Measurements from ENCODE around the gene HIVEP1.

HIVEP1 gene

GRCh38 chr6:12083763-12084162, 71.7 kb downstream of the HIVEP1 start:
- Histone ChIP-seq H2BK15ac (ENCODE audit: low read length) (no peak overlapping the region), H3K27ac (replicated peaks; ENCODE audit: low read length) (no peak overlapping the region), H3K36me3 (replicated peaks in 1 of 2; ENCODE audit: control insufficient read depth in 2 of 2, insufficient read depth in 2 of 2, low read length in 2 of 2) (peaks cover 0 to 1% of the 10 kb centered on the region in 2 donors), H3K23ac (ENCODE audit: low read depth, low read length, poor library complexity) (no peak overlapping the region), H4K91ac (ENCODE audit: low read depth, low read length, poor library complexity) (no peak overlapping the region), H3K18ac (ENCODE audit: low read length) (no peak overlapping the region), H2BK120ac (ENCODE audit: low read depth, low read length) (no peak overlapping the region), H3K4me1 (ENCODE audit: control insufficient read depth in 2 of 2, insufficient read depth in 1 of 2, low read depth in 1 of 2, low read length in 2 of 2) (peaks cover 4 to 12% of the 10 kb centered on the region in 2 donors), H2BK5ac (ENCODE audit: low read length) (no peak overlapping the region), H3K4me3 (ENCODE audit: low read length in 2 of 2) (no peak overlapping the region), H3K9ac (ENCODE audit: low read depth, low read length, poor library complexity) (no peak overlapping the region), H4K8ac (ENCODE audit: low read depth, low read length) (no peak overlapping the region), H3K79me1 (ENCODE audit: low read depth, low read length) (peaks cover 1% of the 10 kb centered on the region), H3K9me3 (replicated peaks in 1 of 2; ENCODE audit: control insufficient read depth in 2 of 2, insufficient read depth in 1 of 2, low read depth in 1 of 2, low read length in 2 of 2) (no peaks in the 10 kb centered on the region), H3K27me3 (ENCODE audit: control insufficient read depth in 3 of 3, insufficient read depth in 3 of 3, low read depth in 1 of 3, low read length in 3 of 3) (no peaks in the 10 kb centered on the region), H2BK12ac (ENCODE audit: low read length) (no peak overlapping the region), H2AFZ (ENCODE audit: low read length) (no peak overlapping the region), H3K4me2 (ENCODE audit: insufficient read depth, low read length, poor library complexity, severe bottlenecking) (no peak overlapping the region), H2AK5ac (ENCODE audit: low read depth, low read length) (no peak overlapping the region), H3K4ac (ENCODE audit: low read length) (no peak overlapping the region), H3K14ac (ENCODE audit: low read length) (no peak overlapping the region)
- no peak for DNase-seq (ENCODE audit: low spot score)

GRCh38 chr6:12084681-12085080, 72.6 kb downstream of the HIVEP1 start:
- Histone ChIP-seq H4K8ac (ENCODE audit: low read depth, low read length) (no peak overlapping the region), H2BK12ac (ENCODE audit: low read length) (no peak overlapping the region), H2BK120ac (ENCODE audit: low read depth, low read length) (no peak overlapping the region), H3K9me3 (replicated peaks in 1 of 2; ENCODE audit: control insufficient read depth in 2 of 2, insufficient read depth in 1 of 2, low read depth in 1 of 2, low read length in 2 of 2) (no peaks in the 10 kb centered on the region), H3K14ac (ENCODE audit: low read length) (no peak overlapping the region), H3K9ac (ENCODE audit: low read depth, low read length, poor library complexity) (no peak overlapping the region), H3K27me3 (ENCODE audit: control insufficient read depth in 3 of 3, insufficient read depth in 3 of 3, low read depth in 1 of 3, low read length in 3 of 3) (no peaks in the 10 kb centered on the region), H3K79me1 (ENCODE audit: low read depth, low read length) (peaks cover 1% of the 10 kb centered on the region), H3K4ac (ENCODE audit: low read length) (no peak overlapping the region), H2AK5ac (ENCODE audit: low read depth, low read length) (no peak overlapping the region), H3K4me1 (ENCODE audit: control insufficient read depth in 2 of 2, insufficient read depth in 1 of 2, low read depth in 1 of 2, low read length in 2 of 2) (peaks cover 4 to 12% of the 10 kb centered on the region in 2 donors), H3K27ac (replicated peaks; ENCODE audit: low read length) (no peak overlapping the region), H3K4me2 (ENCODE audit: insufficient read depth, low read length, poor library complexity, severe bottlenecking) (no peak overlapping the region), H4K91ac (ENCODE audit: low read depth, low read length, poor library complexity) (no peak overlapping the region), H2BK15ac (ENCODE audit: low read length) (no peak overlapping the region), H3K23ac (ENCODE audit: low read depth, low read length, poor library complexity) (no peak overlapping the region), H3K18ac (ENCODE audit: low read length) (no peak overlapping the region), H3K4me3 (ENCODE audit: low read length in 2 of 2) (no peak overlapping the region), H3K36me3 (replicated peaks in 1 of 2; ENCODE audit: control insufficient read depth in 2 of 2, insufficient read depth in 2 of 2, low read length in 2 of 2) (peaks cover 1 to 4% of the 10 kb centered on the region in 2 donors), H2BK5ac (ENCODE audit: low read length) (no peak overlapping the region), H2AFZ (ENCODE audit: low read length) (no peak overlapping the region)
- no CpG with 5 or more reads among the region's 7 CpGs for WGBS, 2 donors (ENCODE audit: extremely low coverage in 2 of 2, insufficient read length in 2 of 2, insufficient replicate concordance in 1 of 2)
- no peak for DNase-seq (ENCODE audit: low spot score)

GRCh38 chr6:12088531-12088930, 76.4 kb downstream of the HIVEP1 start:
- no peak overlapping the region for H3K9ac ChIP-seq (ENCODE audit: low read depth, low read length, poor library complexity)

GRCh38 chr6:12090714-12091113, 78.6 kb downstream of the HIVEP1 start:
- Histone ChIP-seq H3K4ac (ENCODE audit: low read length) (no peak overlapping the region), H3K9ac (ENCODE audit: low read depth, low read length, poor library complexity) (no peak overlapping the region), H3K23ac (ENCODE audit: low read depth, low read length, poor library complexity) (no peak overlapping the region), H3K4me1 (ENCODE audit: control insufficient read depth in 2 of 2, insufficient read depth in 1 of 2, low read depth in 1 of 2, low read length in 2 of 2) (peaks cover 3 to 5% of the 10 kb centered on the region in 2 donors), H3K27me3 (ENCODE audit: control insufficient read depth in 3 of 3, insufficient read depth in 3 of 3, low read depth in 1 of 3, low read length in 3 of 3) (no peaks in the 10 kb centered on the region), H3K9me3 (replicated peaks in 1 of 2; ENCODE audit: control insufficient read depth in 2 of 2, insufficient read depth in 1 of 2, low read depth in 1 of 2, low read length in 2 of 2) (no peaks in the 10 kb centered on the region), H2BK5ac (ENCODE audit: low read length) (no peak overlapping the region), H2AFZ (ENCODE audit: low read length) (no peak overlapping the region), H3K14ac (ENCODE audit: low read length) (no peak overlapping the region), H3K18ac (ENCODE audit: low read length) (no peak overlapping the region), H2BK15ac (ENCODE audit: low read length) (no peak overlapping the region), H2BK120ac (ENCODE audit: low read depth, low read length) (no peak overlapping the region), H2AK5ac (ENCODE audit: low read depth, low read length) (no peak overlapping the region), H3K79me1 (ENCODE audit: low read depth, low read length) (peaks cover 1% of the 10 kb centered on the region), H3K4me2 (ENCODE audit: insufficient read depth, low read length, poor library complexity, severe bottlenecking) (no peak overlapping the region), H3K36me3 (replicated peaks in 1 of 2; ENCODE audit: control insufficient read depth in 2 of 2, insufficient read depth in 2 of 2, low read length in 2 of 2) (peaks cover 1 to 6% of the 10 kb centered on the region in 2 donors), H4K8ac (ENCODE audit: low read depth, low read length) (no peak overlapping the region), H4K91ac (ENCODE audit: low read depth, low read length, poor library complexity) (no peak overlapping the region), H3K4me3 (ENCODE audit: low read length in 2 of 2) (no peak overlapping the region), H2BK12ac (ENCODE audit: low read length) (no peak overlapping the region), H3K27ac (replicated peaks; ENCODE audit: low read length) (no peak overlapping the region)
- no peak for DNase-seq (ENCODE audit: low spot score)

More at GRCh38 chr6:12088531-12088930, 76.4 kb downstream of the HIVEP1 start:
- Histone ChIP-seq H3K18ac (ENCODE audit: low read length) (no peak overlapping the region), H4K8ac (ENCODE audit: low read depth, low read length) (no peak overlapping the region), H2BK12ac (ENCODE audit: low read length) (no peak overlapping the region), H3K4ac (ENCODE audit: low read length) (no peak overlapping the region), H3K23ac (ENCODE audit: low read depth, low read length, poor library complexity) (no peak overlapping the region), H2AFZ (ENCODE audit: low read length) (no peak overlapping the region), H3K36me3 (replicated peaks in 1 of 2; ENCODE audit: control insufficient read depth in 2 of 2, insufficient read depth in 2 of 2, low read length in 2 of 2) (peaks cover 1 to 6% of the 10 kb centered on the region in 2 donors), H3K79me1 (ENCODE audit: low read depth, low read length) (peaks cover 1% of the 10 kb centered on the region), H3K27ac (replicated peaks; ENCODE audit: low read length) (no peak overlapping the region), H2BK120ac (ENCODE audit: low read depth, low read length) (no peak overlapping the region), H3K9me3 (replicated peaks in 1 of 2; ENCODE audit: control insufficient read depth in 2 of 2, insufficient read depth in 1 of 2, low read depth in 1 of 2, low read length in 2 of 2) (no peaks in the 10 kb centered on the region), H3K4me3 (ENCODE audit: low read length in 2 of 2) (no peak overlapping the region), H3K27me3 (ENCODE audit: control insufficient read depth in 3 of 3, insufficient read depth in 3 of 3, low read depth in 1 of 3, low read length in 3 of 3) (no peaks in the 10 kb centered on the region), H3K4me2 (ENCODE audit: insufficient read depth, low read length, poor library complexity, severe bottlenecking) (no peak overlapping the region), H3K14ac (ENCODE audit: low read length) (no peak overlapping the region), H2BK5ac (ENCODE audit: low read length) (no peak overlapping the region), H2BK15ac (ENCODE audit: low read length) (no peak overlapping the region), H2AK5ac (ENCODE audit: low read depth, low read length) (no peak overlapping the region), H3K4me1 (ENCODE audit: control insufficient read depth in 2 of 2, insufficient read depth in 1 of 2, low read depth in 1 of 2, low read length in 2 of 2) (peaks cover 9 to 11% of the 10 kb centered on the region in 2 donors), H4K91ac (ENCODE audit: low read depth, low read length, poor library complexity) (no peak overlapping the region)
- DNase-seq (ENCODE audit: low spot score) = no peak
- WGBS, 2 donors (ENCODE audit: extremely low coverage in 2 of 2, insufficient read length in 2 of 2, insufficient replicate concordance in 1 of 2) = no CpG with 5 or more reads among the region's 1 CpG

Data from neuronal stem cell (in vitro differentiated cells).